Motor neuron (in vitro differentiated cells): ENCODE measurements around the gene MYRF. TPM values are rescaled to one million over a fixed set of nuclear protein-coding genes. Genes with fewer than 3 reads are reported as not detected.

Source experiments
- ATAC-seq, 8 experiments: fragments of 200-7000 bp; cut with Tn5 transposase; replicated peaks in 6 of 8; 2 replicates each; pipeline ENCODE4 v1.8.0; 2021; ENCODE audit warnings: mild to moderate bottlenecking in 8 of 8, moderate library complexity in 8 of 8
- H3K27ac ChIP-seq, 2 donors: fragments of 250-450 bp; sonication (Bioruptor Pico); 2 replicates each; pipeline ENCODE4 v1.9.0; 2021; ENCODE audit warnings: antibody characterized with exemption in 2 of 2, mild to moderate bottlenecking in 2 of 2, moderate library complexity in 1 of 2
- H3K4me1 ChIP-seq, 2 donors: fragments of 250-450 bp; sonication (Bioruptor Pico); replicated peaks in 1 of 2; 2 replicates each; pipeline ENCODE4 v1.6.1; 2021; ENCODE audit warnings: antibody characterized with exemption in 2 of 2, mild to moderate bottlenecking in 2 of 2, moderate library complexity in 1 of 2
- H3K4me3 ChIP-seq, 5 donors: fragments of 250-450 bp; sonication (Bioruptor Pico); 2 replicates each; pipeline ENCODE4 v1.9.0; 2021; ENCODE audit warnings: antibody characterized with exemption in 5 of 5, mild to moderate bottlenecking in 5 of 5, moderate library complexity in 4 of 5
- WGBS, 10 experiments: fragments of 450-650 bp; shearing (Covaris generic); methylation state at CpG; one replicate each; pipeline ENCODE4 v1.0.0; 2022; 5-methylcytosine and 5-hydroxymethylcytosine counted together
- in situ Hi-C, 9 experiments: fragments of 400-800 bp; cut with MboI; loops; one replicate each; pipeline ENCODE4 v1.15.0; 2021; ENCODE audit warnings: low sequenced_read_pairs in 9 of 9, low pct_unique_long_range_greater_than_20kb in 2 of 9; ENCODE audit not compliant: unreplicated experiment in 9 of 9
- total RNA-seq, 8 experiments: library from RNA; unstranded; fragments of 300-600 nt; gene quantifications; 2 replicates each; pipeline versions ENCODE4 v1.2.3 to v1.2.4, GENCODE V29; 2022

Gene MYRF
- total RNA-seq, 8 experiments from 2014 or later: 0.92 to 4.0 (median 2.3) TPM

DNA sequence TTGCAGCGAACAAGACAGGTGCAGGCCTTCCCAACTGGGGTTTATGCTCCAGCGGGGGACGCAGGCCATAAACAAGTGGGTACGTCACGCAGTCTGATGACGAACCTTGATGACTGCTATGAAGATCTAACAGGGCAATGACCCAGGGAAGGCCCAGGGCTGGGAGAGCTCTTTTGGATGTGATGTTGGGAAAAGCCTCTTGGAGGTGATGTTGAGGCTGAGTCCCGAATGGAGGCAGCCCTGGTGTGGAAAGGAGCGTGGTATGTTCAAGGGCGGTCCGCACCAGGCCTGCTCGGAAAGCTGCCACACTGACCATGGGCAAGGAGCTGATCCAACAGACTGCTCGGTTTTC, 81.5 kb downstream of the MYRF start:
- peaks cover 49 to 52% of the 10 kb centered on the region in 2 donors for H3K4me1 ChIP-seq
- in situ Hi-C loops: no loop called here
- WGBS, 10 experiments: 83 to 100% (median 92%) methylated on average over 1 to 8 of the region's 12 CpGs; no CpG with 5 or more reads in 4 of the 10 experiments
- peak in 1 of 8 experiments; percentile 3 for ATAC-seq
- no peak overlapping the region for H3K4me3 ChIP-seq
- H3K27ac ChIP-seq: peak overlapping the region; percentile 79 to 83

GRCh38 chr11:61834278-61835048, 82.0 kb downstream of the MYRF start:
- Histone ChIP-seq H3K4me1 (peaks cover 49 to 52% of the 10 kb centered on the region in 2 donors), H3K4me3 (peak overlapping the region in 1 of 5 donors; percentile 0), H3K27ac (peak overlapping the region; percentile 79 to 83)
- peak; percentile 79 to 95 (median 88) for ATAC-seq
- in situ Hi-C loops: no loop called here
- 20 to 100% (median 50%) methylated on average over 1 to 5 of the region's 12 CpGs; no CpG with 5 or more reads in 5 of the 10 experiments for WGBS, 10 experiments

GRCh38 chr11:61836193-61836592, 83.8 kb downstream of the MYRF start:
- WGBS, 10 experiments: 92 to 100% (median 100%) methylated on average over 2 to 6 of the region's 8 CpGs; no CpG with 5 or more reads in 1 of the 10 experiments
- in situ Hi-C loops: no loop called here

DNA sequence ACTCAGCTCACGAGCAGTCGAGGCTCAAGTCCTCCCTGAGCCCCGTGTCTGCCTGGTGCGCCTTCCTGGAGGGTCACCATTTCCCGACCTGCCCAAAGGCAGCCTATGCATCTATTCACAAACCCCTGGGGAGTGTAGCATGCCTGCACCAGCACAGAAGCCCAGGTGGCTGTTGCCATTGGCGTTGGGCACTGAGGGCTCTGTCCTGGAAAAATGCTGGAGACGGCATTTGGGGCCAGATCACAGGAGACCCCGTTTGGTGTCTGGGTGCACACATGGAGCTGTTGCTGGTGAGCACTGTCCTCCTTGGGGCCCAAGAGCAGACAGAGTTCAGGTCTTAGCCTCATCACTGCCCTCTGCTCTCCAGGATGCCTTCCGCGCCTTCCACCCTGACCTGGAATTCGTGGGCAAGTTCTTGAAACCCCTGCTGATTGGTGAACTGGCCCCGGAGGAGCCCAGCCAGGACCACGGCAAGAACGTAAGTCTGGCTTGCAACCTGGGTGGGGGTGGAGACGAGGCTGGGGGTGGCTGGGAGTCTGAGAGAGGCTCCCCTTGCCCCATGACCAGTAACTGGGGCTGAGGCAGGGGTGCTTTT, 85.1 kb downstream of the MYRF start:
- no peak for ATAC-seq
- Histone ChIP-seq H3K27ac (no peak overlapping the region), H3K4me3 (no peak overlapping the region), H3K4me1 (peaks cover 27% of the 10 kb centered on the region in 2 donors)
- 60 to 100% (median 87%) methylated on average over 1 to 6 of the region's 15 CpGs; no CpG with 5 or more reads in 3 of the 10 experiments for whole genome bisulfite sequencing, 10 experiments
- in situ Hi-C loops: no loop called here

More at GRCh38 chr11:61836193-61836592, 83.8 kb downstream of the MYRF start:
- H3K27ac ChIP-seq: peak overlapping the region in 1 of 2 donors; percentile 3
- peaks cover 40% of the 10 kb centered on the region in 2 donors for H3K4me1 ChIP-seq
- ATAC-seq: no peak
- no peak overlapping the region for H3K4me3 ChIP-seq

Other genes starting within 250 kb of the MYRF start
- 10 to 100 TPM in 1 of 8 experiments, 1 to 10 TPM in 4, under 1 TPM in 2, not detected in 1; 0.10 to 10.4 (median 3.4) TPM for gene LRRC10B, start 243.9 kb upstream of the MYRF start, total RNA-seq
- gene SYT7, start 171.6 kb upstream of the MYRF start, total RNA-seq: 10 to 100 TPM in 4 of 8 experiments, 1 to 10 TPM in 2, under 1 TPM in 2; 0.27 to 13.6 (median 9.7) TPM
- 1 to 10 TPM; 2.0 to 5.0 (median 2.6) TPM for gene DAGLA, start 72.2 kb upstream of the MYRF start, total RNA-seq
- 100 to 1,000 TPM; 138 to 330 (median 269) TPM for gene TMEM258, start 40.0 kb downstream of the MYRF start, total RNA-seq
- 10 to 100 TPM in 7 of 8 experiments, 1 to 10 TPM in 1; 7.5 to 59.0 (median 16.6) TPM for gene FEN1, start 40.3 kb downstream of the MYRF start, total RNA-seq
- 100 to 1,000 TPM in 5 of 8 experiments, 10 to 100 TPM in 3; 55.0 to 165 (median 116) TPM for gene FADS1, start 64.4 kb downstream of the MYRF start, total RNA-seq
- gene FADS2, start 75.7 kb downstream of the MYRF start, total RNA-seq: 100 to 1,000 TPM in 7 of 8 experiments, 10 to 100 TPM in 1; 80.3 to 358 (median 141) TPM
- gene FADS3, start 138.9 kb downstream of the MYRF start, total RNA-seq: 10 to 100 TPM in 6 of 8 experiments, 1 to 10 TPM in 2; 7.9 to 48.8 (median 11.8) TPM
- gene RAB3IL1, start 164.9 kb downstream of the MYRF start, total RNA-seq: 10 to 100 TPM in 1 of 8 experiments, 1 to 10 TPM in 6, under 1 TPM in 1; 0.50 to 12.8 (median 2.5) TPM
- 10 to 100 TPM in 1 of 8 experiments, 1 to 10 TPM in 7; 2.5 to 10.7 (median 5.5) TPM for gene BEST1, start 197.7 kb downstream of the MYRF start, total RNA-seq
- gene FTH1, start 215.0 kb downstream of the MYRF start, total RNA-seq: 1,000 to 10,000 TPM in 6 of 8 experiments, 100 to 1,000 TPM in 2; 863 to 2,225 (median 1,257) TPM